ENCODE measurements around the gene SLC25A29.
A peak's percentile ranks its signal among the peaks of the same experiment; 100 is the strongest.

SLC25A29 gene

DNA sequence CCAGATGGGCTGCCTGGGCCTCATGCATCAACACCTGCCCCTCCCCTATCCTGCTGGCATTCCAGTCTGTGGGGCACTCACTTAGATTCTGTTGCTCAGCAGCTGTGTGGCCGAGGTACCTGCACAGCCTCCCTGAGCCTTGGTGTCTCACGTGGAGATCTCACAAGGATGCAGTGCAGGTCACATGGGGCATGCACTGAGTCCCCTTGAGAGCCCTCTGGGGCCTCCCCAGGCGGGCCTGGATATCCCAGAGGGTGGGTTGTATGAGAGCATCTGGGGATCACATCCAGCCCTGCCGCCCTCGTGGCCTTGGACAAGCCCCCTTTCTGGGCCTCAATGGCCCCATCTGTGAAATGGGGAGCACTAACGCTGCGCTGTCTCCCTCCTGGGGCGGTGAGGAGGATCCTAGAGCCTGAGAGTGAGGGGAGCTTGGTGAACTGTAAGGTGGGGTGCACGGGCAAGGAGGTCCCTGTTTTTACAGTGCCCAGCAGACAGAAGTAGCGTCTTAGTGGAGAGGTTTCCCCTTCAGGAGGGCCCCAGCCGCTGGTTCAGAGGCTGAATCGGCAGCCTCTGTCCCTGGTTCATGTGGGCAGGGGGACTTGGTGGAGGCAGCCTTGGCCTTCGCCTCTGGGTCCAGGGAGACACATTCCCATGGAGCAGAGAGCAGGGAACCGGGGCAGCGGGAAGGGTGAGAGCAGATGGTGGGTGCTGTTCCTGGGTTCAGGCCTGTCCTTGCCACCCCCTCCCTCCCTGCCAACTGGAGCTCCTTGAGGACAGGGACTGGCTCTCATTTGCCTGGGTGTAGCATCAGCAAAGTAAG is 16.1 kb upstream of the SLC25A29 start:
- TF ChIP-seq, protein P1, sequence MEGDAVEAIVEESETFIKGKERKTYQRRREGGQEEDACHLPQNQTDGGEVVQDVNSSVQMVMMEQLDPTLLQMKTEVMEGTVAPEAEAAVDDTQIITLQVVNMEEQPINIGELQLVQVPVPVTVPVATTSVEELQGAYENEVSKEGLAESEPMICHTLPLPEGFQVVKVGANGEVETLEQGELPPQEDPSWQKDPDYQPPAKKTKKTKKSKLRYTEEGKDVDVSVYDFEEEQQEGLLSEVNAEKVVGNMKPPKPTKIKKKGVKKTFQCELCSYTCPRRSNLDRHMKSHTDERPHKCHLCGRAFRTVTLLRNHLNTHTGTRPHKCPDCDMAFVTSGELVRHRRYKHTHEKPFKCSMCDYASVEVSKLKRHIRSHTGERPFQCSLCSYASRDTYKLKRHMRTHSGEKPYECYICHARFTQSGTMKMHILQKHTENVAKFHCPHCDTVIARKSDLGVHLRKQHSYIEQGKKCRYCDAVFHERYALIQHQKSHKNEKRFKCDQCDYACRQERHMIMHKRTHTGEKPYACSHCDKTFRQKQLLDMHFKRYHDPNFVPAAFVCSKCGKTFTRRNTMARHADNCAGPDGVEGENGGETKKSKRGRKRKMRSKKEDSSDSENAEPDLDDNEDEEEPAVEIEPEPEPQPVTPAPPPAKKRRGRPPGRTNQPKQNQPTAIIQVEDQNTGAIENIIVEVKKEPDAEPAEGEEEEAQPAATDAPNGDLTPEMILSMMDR (IDR thresholded peaks at IDR 0.05; ENCODE audit: low read depth, low read length): no peak
- no peak for TF ChIP-seq MYC (IDR thresholded peaks at IDR 0.05; ENCODE audit: low read depth, low read length)
- no peak for TF ChIP-seq POLR2A (IDR thresholded peaks at IDR 0.05; ENCODE audit: extremely low read depth, insufficient read length)
- TF ChIP-seq MAX (IDR thresholded peaks at IDR 0.05; ENCODE audit: low read depth, low read length): no peak
- no peak for DNase-seq (ENCODE audit: low read depth)
- no peak overlapping the region for H3K4me3 ChIP-seq (ENCODE audit: low read depth, low read length)

GRCh38 chr14:100321473-100322137 is 15.4 kb upstream of the SLC25A29 start:
- no peak overlapping the region for H3K4me3 ChIP-seq (ENCODE audit: low read depth, low read length)
- no peak for DNase-seq (ENCODE audit: low read depth)
- TF ChIP-seq, protein P1 (IDR thresholded peaks at IDR 0.05; ENCODE audit: low read depth, low read length): no peak
- TF ChIP-seq MYC (IDR thresholded peaks at IDR 0.05; ENCODE audit: low read depth, low read length) (no peak), POLR2A (IDR thresholded peaks at IDR 0.05; ENCODE audit: extremely low read depth, insufficient read length) (no peak), MAX (IDR thresholded peaks at IDR 0.05; ENCODE audit: low read depth, low read length) (no peak)

DNA sequence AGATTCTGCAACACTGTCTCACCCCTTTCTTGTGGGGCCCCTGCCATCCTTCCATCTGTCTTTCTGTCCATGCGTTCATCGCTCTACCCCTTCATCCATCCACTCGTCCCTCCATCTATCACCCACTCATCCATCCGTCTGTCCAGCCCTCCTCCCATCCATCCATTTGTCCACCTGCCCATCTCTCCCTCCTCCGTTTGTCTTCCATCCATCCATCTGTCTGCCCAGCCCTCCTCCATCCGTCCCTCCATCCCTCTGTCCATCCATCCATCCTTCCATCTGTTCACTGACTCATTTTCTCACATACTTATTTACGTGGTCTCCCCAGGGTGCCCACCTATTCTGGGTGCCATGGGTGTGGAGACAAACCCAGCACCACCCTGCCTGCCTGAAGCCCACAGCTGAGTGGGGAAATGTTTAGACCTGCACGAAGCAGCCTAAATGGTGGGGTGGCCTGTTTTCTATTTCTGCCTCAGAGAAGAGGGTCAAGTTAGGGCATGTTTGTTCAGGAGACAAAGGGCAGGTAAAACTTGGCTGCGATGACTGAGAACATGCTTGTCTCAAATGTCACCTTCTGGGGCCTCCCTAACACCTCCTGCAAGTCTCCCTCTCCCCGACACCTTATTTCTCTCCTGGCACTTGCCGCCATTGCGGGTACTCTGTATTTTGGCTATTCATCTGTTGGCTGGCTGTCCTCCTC is 14.1 kb upstream of the SLC25A29 start:
- no peak overlapping the region for H3K4me3 ChIP-seq (ENCODE audit: low read depth, low read length)
- TF ChIP-seq MAX (IDR thresholded peaks at IDR 0.05; ENCODE audit: low read depth, low read length): no peak
- TF ChIP-seq, protein P1 (IDR thresholded peaks at IDR 0.05; ENCODE audit: low read depth, low read length): no peak
- no peak for TF ChIP-seq POLR2A (IDR thresholded peaks at IDR 0.05; ENCODE audit: extremely low read depth, insufficient read length)
- TF ChIP-seq MYC (IDR thresholded peaks at IDR 0.05; ENCODE audit: low read depth, low read length): no peak
- DNase-seq (ENCODE audit: low read depth): no peak

- peak; percentile 68 for DNase-seq (ENCODE audit: low read depth)
- TF ChIP-seq MYC (IDR thresholded peaks at IDR 0.05; ENCODE audit: low read depth, low read length) (no peak), MAX (IDR thresholded peaks at IDR 0.05; ENCODE audit: low read depth, low read length) (no peak), POLR2A (IDR thresholded peaks at IDR 0.05; ENCODE audit: extremely low read depth, insufficient read length) (no peak)
- TF ChIP-seq, protein P1 (IDR thresholded peaks at IDR 0.05; ENCODE audit: low read depth, low read length): peak; percentile 60
- no peak overlapping the region for H3K4me3 ChIP-seq (ENCODE audit: low read depth, low read length)
Measured at GRCh38 chr14:100317912-100318808, 11.9 kb upstream of the SLC25A29 start.

DNA sequence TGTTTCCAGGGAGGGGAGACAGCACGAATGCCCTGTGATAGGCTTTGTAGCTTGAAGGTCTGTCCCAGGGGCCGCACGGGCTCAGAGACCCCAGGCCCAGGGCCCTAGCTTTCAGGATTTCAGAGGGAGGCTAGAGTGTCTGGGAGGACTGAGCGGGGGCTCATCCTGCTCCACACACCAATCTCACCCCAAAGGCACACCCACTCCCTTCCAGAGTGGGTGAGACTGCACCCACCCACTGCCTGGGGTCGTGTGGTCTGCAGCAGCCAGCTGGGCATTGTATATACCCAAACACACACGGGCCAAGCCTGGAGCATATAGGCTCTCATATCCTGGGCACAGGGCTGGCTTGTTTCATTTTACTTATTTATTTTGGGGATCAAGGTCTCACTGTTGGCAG is 11.1 kb upstream of the SLC25A29 start:
- TF ChIP-seq POLR2A (IDR thresholded peaks at IDR 0.05; ENCODE audit: extremely low read depth, insufficient read length): no peak
- TF ChIP-seq MAX (IDR thresholded peaks at IDR 0.05; ENCODE audit: low read depth, low read length): no peak
- TF ChIP-seq, protein P1 (IDR thresholded peaks at IDR 0.05; ENCODE audit: low read depth, low read length): no peak
- TF ChIP-seq MYC (IDR thresholded peaks at IDR 0.05; ENCODE audit: low read depth, low read length): no peak
- no peak for DNase-seq (ENCODE audit: low read depth)
- no peak overlapping the region for H3K4me3 ChIP-seq (ENCODE audit: low read depth, low read length)
